PC-3 (cell line): ENCODE measurements around the gene IDI2. TPM values are rescaled to one million over a fixed set of nuclear protein-coding genes. Genes with fewer than 3 reads are reported as not detected.

Experiments
- ATAC-seq: fragments of 200-7000 bp; cut with Tn5 transposase; 2 replicates; pipeline ENCODE4 v1.9.1; 2020; ENCODE audit warnings: mild to moderate bottlenecking, moderate library complexity
- BruUV-seq: library from RNA; stranded (reverse); fragments of 400-500 nt; replicated peaks from 2 replicates; lab custom pipeline; 2021; lab: Mats Ljungman, UMichigan
- CTCF ChIA-PET: fragments of 300-600 bp; sonication (Branson Sonifier 250); formaldehyde crosslinking; loops from one replicate; lab custom pipeline; 2022; ENCODE audit warnings: antibody characterized with exemption; lab: Charles Lee
- POLR2A ChIA-PET: fragments of 300-600 bp; sonication (Branson Sonifier 250); formaldehyde crosslinking; loops from one replicate; lab custom pipeline; 2022; ENCODE audit warnings: antibody characterized with exemption; ENCODE audit not compliant: unreplicated experiment; lab: Charles Lee
- DNase-seq: peaks from one replicate; pipeline ENCODE4 v3.0.0-alpha.2; 2015
- H2AFZ ChIP-seq: fragments of 300-600 bp; sonication (generic); 2 replicates; pipeline ENCODE4 v1.6.0; 2016; ENCODE audit warnings: antibody characterized with exemption, low read length
- H3F3A ChIP-seq: fragments of 300-600 bp; sonication (generic); one replicate; pipeline ENCODE4 v1.6.0; 2017; ENCODE audit warnings: antibody characterized with exemption, low read length, control low read depth, mild to moderate bottlenecking; ENCODE audit not compliant: unreplicated experiment
- H3K27ac ChIP-seq: fragments of 300-600 bp; sonication (generic); 2 replicates; pipeline ENCODE4 v1.5.1; 2016; ENCODE audit warnings: mild to moderate bottlenecking, low read length
- H3K27me3 ChIP-seq: fragments of 300-600 bp; sonication (generic); 2 replicates; pipeline ENCODE4 v1.6.1; 2016; ENCODE audit warnings: low read length, mixed read lengths
- H3K36me3 ChIP-seq: fragments of 300-600 bp; sonication (generic); 2 replicates; pipeline ENCODE4 v1.6.1; 2016; ENCODE audit warnings: low read depth, mixed run types, low read length, mixed read lengths
- H3K4me1 ChIP-seq: fragments of 300-600 bp; sonication (generic); 2 replicates; pipeline ENCODE4 v1.5.1; 2016; ENCODE audit warnings: low read length; ENCODE audit not compliant: insufficient read depth
- H3K4me2 ChIP-seq: fragments of 300-600 bp; sonication (generic); 2 replicates; pipeline ENCODE4 v1.6.0; 2016; ENCODE audit warnings: low read length
- H3K4me3 ChIP-seq: fragments of 300-600 bp; sonication (generic); 2 replicates; pipeline ENCODE4 v1.5.1; 2016; ENCODE audit warnings: mild to moderate bottlenecking, low read length, mixed read lengths
- H3K79me2 ChIP-seq: fragments of 300-600 bp; sonication (generic); 2 replicates; pipeline ENCODE4 v1.6.1; 2017; ENCODE audit warnings: low read length, mixed read lengths
- H3K9ac ChIP-seq: fragments of 300-600 bp; sonication (generic); 2 replicates; pipeline ENCODE4 v1.6.0; 2016; ENCODE audit warnings: mild to moderate bottlenecking, low read length
- H3K9me2 ChIP-seq: fragments of 300-600 bp; sonication (generic); replicated peaks from 2 replicates; pipeline ENCODE4 v1.6.1; 2016; ENCODE audit warnings: mixed run types, low read length, mixed read lengths
- H3K9me3 ChIP-seq: fragments of 300-600 bp; sonication (generic); 2 replicates; pipeline ENCODE4 v1.6.1; 2016; ENCODE audit warnings: low read length, mixed read lengths
- H4K20me1 ChIP-seq: fragments of 300-600 bp; sonication (generic); 2 replicates; pipeline ENCODE4 v1.6.1; 2016; ENCODE audit warnings: low read length, mixed read lengths
- CTCF ChIP-seq: fragments of 300-600 bp; sonication (generic); conservative IDR thresholded peaks from 2 replicates; pipeline ENCODE4 v1.5.1; 2017; ENCODE audit warnings: antibody characterized with exemption, low read depth, mild to moderate bottlenecking, low read length
- EZH2 ChIP-seq: fragments of 300-600 bp; sonication (generic); IDR thresholded peaks from one replicate; pipeline ENCODE4 v1.6.1; 2017; ENCODE audit warnings: antibody characterized with exemption, mild to moderate bottlenecking, low read length; ENCODE audit not compliant: unreplicated experiment
- EZH2phosphoT487 ChIP-seq: fragments of 300-600 bp; sonication (generic); IDR thresholded peaks from 2 replicates; pipeline ENCODE4 v1.6.1; 2018; ENCODE audit warnings: mild to moderate bottlenecking, antibody characterized with exemption, low read length, borderline replicate concordance
- intact Hi-C: fragments of 100-400 bp; cut with micrococcal nuclease; formaldehyde crosslinking; loops from 2 replicates; pipeline ENCODE4 v1.9.0; 2023
- total RNA-seq: library from RNA; depleted of rRNA; stranded (reverse); fragments of >200 nt; gene quantifications from 2 replicates; pipeline ENCODE4 v1.2.3, GENCODE V29; 2014

IDI2 gene
- total RNA-seq, 1 experiment from 2014 or later: not detected

- Histone ChIP-seq H3K79me2 (peaks cover 79% of the 10 kb centered on the region), H3K27me3 (no peaks in the 10 kb centered on the region), H4K20me1 (peaks cover 19% of the 10 kb centered on the region; the same call in 1 of the 2 replicates), H3K9ac (peak within 1 kb of the TSS; percentile 92), H3K4me1 (peaks cover 7% of the 10 kb centered on the region), H2AFZ (no peak within 1 kb of the TSS), H3F3A (no peaks in the 10 kb centered on the region), H3K36me3 (no peaks in the 10 kb centered on the region; the same call in 1 of the 2 replicates), H3K27ac (peak within 1 kb of the TSS; percentile 94), H3K9me2 (no peaks in the 10 kb centered on the region), H3K4me2 (peak within 1 kb of the TSS; percentile 96), H3K4me3 (peak within 1 kb of the TSS; percentile 93), H3K9me3 (no peaks in the 10 kb centered on the region)
- intact Hi-C loops: no loop called here
- DNase-seq: peak; percentile 88
- BruUV-seq: no TSS peak
- ChIA-PET CTCF (no interaction called here), POLR2A (no interaction called here)
- TF ChIP-seq EZH2phosphoT487: no peak
- TF ChIP-seq CTCF: no peak
- TF ChIP-seq EZH2: no peak
- ATAC-seq: peak; percentile 80
Measured at GRCh38 chr10:1048732-1049424, 23.2 kb upstream of the IDI2 start, which contains the start of gene IDI1. Gene IDI1 (minus strand): TSS chr10:1049119. CDS start chr10:1049003, 116 bp downstream.

DNA sequence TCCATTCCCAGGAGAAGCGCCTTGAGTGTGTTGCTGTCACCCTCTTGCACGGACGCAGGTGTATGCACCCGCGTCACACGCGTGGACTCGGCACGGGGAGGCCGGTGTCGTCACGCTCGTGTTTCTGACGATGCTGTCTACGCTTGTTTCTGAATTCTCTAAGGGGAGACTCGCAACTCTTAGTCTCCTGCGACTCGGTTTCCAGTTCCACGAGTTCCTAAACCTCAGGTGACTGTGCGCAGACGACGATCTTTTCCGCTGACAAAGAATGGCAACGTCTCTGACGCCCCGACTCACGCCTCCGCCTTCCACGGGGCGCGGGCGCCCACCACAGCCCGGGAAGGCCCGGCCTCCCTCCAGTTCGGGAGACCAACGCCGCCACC is 22.7 kb upstream of the IDI2 start:
- Histone ChIP-seq H4K20me1 (peaks cover 19% of the 10 kb centered on the region; the same call in 1 of the 2 replicates), H3K27ac (peak overlapping the region; percentile 94), H3K9me2 (no peaks in the 10 kb centered on the region), H3K4me3 (peak overlapping the region; percentile 93), H2AFZ (no peak overlapping the region), H3K79me2 (peaks cover 74% of the 10 kb centered on the region), H3K27me3 (no peaks in the 10 kb centered on the region), H3K9me3 (no peaks in the 10 kb centered on the region), H3F3A (no peaks in the 10 kb centered on the region), H3K9ac (peak overlapping the region; percentile 92), H3K4me1 (peaks cover 7% of the 10 kb centered on the region), H3K4me2 (peak overlapping the region; percentile 96), H3K36me3 (no peaks in the 10 kb centered on the region; the same call in 1 of the 2 replicates)
- BruUV-seq: TSS peak; percentile 72
- DNase-seq: peak; percentile 2
- intact Hi-C loops: no loop called here
- CTCF ChIA-PET: no interaction called here
- ATAC-seq: no peak
- POLR2A ChIA-PET: no interaction called here
- TF ChIP-seq EZH2 (no peak), CTCF (no peak), EZH2phosphoT487 (no peak)

- Histone ChIP-seq H3F3A (no peaks in the 10 kb centered on the region), H3K4me1 (peaks cover 7% of the 10 kb centered on the region), H3K9me2 (no peaks in the 10 kb centered on the region), H2AFZ (no peak overlapping the region), H3K36me3 (no peaks in the 10 kb centered on the region; the same call in 1 of the 2 replicates), H3K27me3 (no peaks in the 10 kb centered on the region), H3K79me2 (peaks cover 70% of the 10 kb centered on the region), H3K4me3 (peak overlapping the region; percentile 93), H3K4me2 (peak overlapping the region; percentile 96), H4K20me1 (peaks cover 19% of the 10 kb centered on the region; the same call in 1 of the 2 replicates), H3K9me3 (no peaks in the 10 kb centered on the region), H3K9ac (peak overlapping the region; percentile 92), H3K27ac (peak overlapping the region; percentile 94)
- CTCF ChIA-PET: no interaction called here
- intact Hi-C loops: no loop called here
- POLR2A ChIA-PET: no interaction called here
- ATAC-seq (no peak), DNase-seq (no peak)
- TF ChIP-seq EZH2: no peak
- TF ChIP-seq EZH2phosphoT487: no peak
- TF ChIP-seq CTCF: no peak
- BruUV-seq: no TSS peak
Measured at GRCh38 chr10:1047937-1048336, 22.3 kb upstream of the IDI2 start.
